ENCODE data around the gene KLHL2. TPM values are rescaled to one million over a fixed set of nuclear protein-coding genes. Genes with fewer than 3 reads are reported as not detected.

Gene KLHL2
- total and polyA plus RNA-seq, 9 of the 15 experiments (the other 6 are each of a cell fraction or from before 2014, with no cell fraction given): 2.5 to 11.3 (median 6.1) TPM

- Histone ChIP-seq H3K9me3 (replicated peaks; ENCODE audit: control insufficient read depth, insufficient read depth, low read depth, low read length) (no peaks in the 10 kb centered on the region), H4K20me1 (replicated peaks; ENCODE audit: control insufficient read depth, insufficient read depth, low read length) (no peaks in the 10 kb centered on the region), H3K27ac (ENCODE audit: extremely low read depth, low read depth, low read length) (no peak overlapping the region), H3K9me1 (ENCODE audit: control insufficient read depth, insufficient read depth, low read length) (no peaks in the 10 kb centered on the region), H3K27me3 (ENCODE audit: control insufficient read depth in 2 of 2, insufficient read depth in 2 of 2, low read length in 2 of 2) (no peaks in the 10 kb centered on the region), H2AFZ (ENCODE audit: low read depth, low read length) (no peak overlapping the region), H3K79me2 (ENCODE audit: control insufficient read depth, insufficient read depth, low read length) (no peaks in the 10 kb centered on the region), H3K36me3 (ENCODE audit: control insufficient read depth, insufficient read depth, low read length) (peaks cover 13% of the 10 kb centered on the region; the same call in 2 of the 3 replicates), H3K4me1 (replicated peaks in 1 of 2; ENCODE audit: control insufficient read depth in 2 of 2, insufficient read depth in 2 of 2, low read length in 2 of 2) (peaks cover 0 to 5% of the 10 kb centered on the region in 2 experiments; a peak in 2 of 5 replicates), H3K4me3 (no peak overlapping the region), H3K4me2 (ENCODE audit: insufficient read depth, low read length) (no peak overlapping the region), H3K9ac (ENCODE audit: insufficient read depth in 1 of 2, low read depth in 2 of 2, low read length in 2 of 2) (no peak overlapping the region)
- FAIRE-seq (no peak), DNase-seq (ENCODE audit: extremely low read depth in 1 of 4, low spot score in 3 of 4) (no peak), ATAC-seq (no peak; the same call in 2 of the 3 replicates)
- CTCF ChIA-PET (ENCODE audit: low intra/inter-chr PET ratio): no interaction called here
- POLR2A ChIA-PET: interaction anchor here (1.2 kb wide), 1 partner anchor 10 kb away, joined by 3 read pairs; no protein-coding TSS in a partner anchor
- no peak for TF ChIP-seq THAP7 (CRISPR knock-in tag; IDR thresholded peaks at IDR 0.05)
- BruUV-seq (replicated peaks): no TSS peak
- in situ Hi-C loops (cut with MboI): no loop called here
- intact Hi-C loops (cut with micrococcal nuclease): no loop called here
- WGBS (ENCODE audit: insufficient coverage, low coverage, missing lambda C conversion rate): 72% methylated on average over 5 of the region's 5 CpGs
Measured at GRCh38 chr4:165299399-165300060, 92.2 kb downstream of the KLHL2 start.

GRCh38 chr4:165301833-165302232 is 94.5 kb downstream of the KLHL2 start:
- Histone ChIP-seq H4K20me1 (replicated peaks; ENCODE audit: control insufficient read depth, insufficient read depth, low read length) (no peaks in the 10 kb centered on the region), H2AFZ (ENCODE audit: low read depth, low read length) (peak overlapping the region; percentile 22; the same call in 1 of the 2 replicates), H3K27me3 (ENCODE audit: control insufficient read depth in 2 of 2, insufficient read depth in 2 of 2, low read length in 2 of 2) (no peaks in the 10 kb centered on the region), H3K9me3 (replicated peaks; ENCODE audit: control insufficient read depth, insufficient read depth, low read depth, low read length) (no peaks in the 10 kb centered on the region), H3K9me1 (ENCODE audit: control insufficient read depth, insufficient read depth, low read length) (no peaks in the 10 kb centered on the region), H3K4me1 (replicated peaks in 1 of 2; ENCODE audit: control insufficient read depth in 2 of 2, insufficient read depth in 2 of 2, low read length in 2 of 2) (peaks cover 0 to 5% of the 10 kb centered on the region in 2 experiments; a peak in 2 of 5 replicates), H3K4me3 (no peak overlapping the region), H3K9ac (ENCODE audit: insufficient read depth in 1 of 2, low read depth in 2 of 2, low read length in 2 of 2) (no peak overlapping the region; a peak in 1 of 4 replicates), H3K4me2 (ENCODE audit: insufficient read depth, low read length) (peak overlapping the region; percentile 34; the same call in 1 of the 2 replicates), H3K36me3 (ENCODE audit: control insufficient read depth, insufficient read depth, low read length) (peaks cover 13% of the 10 kb centered on the region; the same call in 2 of the 3 replicates), H3K27ac (ENCODE audit: extremely low read depth, low read depth, low read length) (no peak overlapping the region), H3K79me2 (ENCODE audit: control insufficient read depth, insufficient read depth, low read length) (no peaks in the 10 kb centered on the region)
- ChIA-PET CTCF (ENCODE audit: low intra/inter-chr PET ratio) (no interaction called here), POLR2A (interaction anchor here (0.6 kb wide), 1 partner anchor 18 kb away, joined by 3 read pairs; no protein-coding TSS in a partner anchor)
- FAIRE-seq: peak; percentile 69
- intact Hi-C loops (cut with micrococcal nuclease) (no loop called here), in situ Hi-C loops (cut with MboI) (no loop called here)
- BruUV-seq (replicated peaks): no TSS peak
- 78% methylated on average over 1 of the region's 1 CpG for WGBS (ENCODE audit: insufficient coverage, low coverage, missing lambda C conversion rate)
- peak; percentile 78 for ATAC-seq
- peak; percentile 53 to 72; a peak in 3 of 4 replicates for TF ChIP-seq FOXK2 (conservative IDR thresholded peaks at IDR 0.05 in 1 of 2, IDR thresholded peaks at IDR 0.05 in 1 of 2; ENCODE audit: low read depth in 2 of 2)
- TF ChIP-seq EHMT2 (IDR thresholded peaks at IDR 0.05): no peak
- peak in 1 of 4 experiments; percentile 15 for DNase-seq (ENCODE audit: extremely low read depth in 1 of 4, low spot score in 3 of 4)
